GM23338 (cell line): ENCODE measurements around the gene CD59. TPM values are rescaled to one million over a fixed set of nuclear protein-coding genes. Genes with fewer than 3 reads are reported as not detected.

Experiments used
- ATAC-seq: fragments of 200-7000 bp; cut with Tn5 transposase; 3 replicates; pipeline ENCODE4 v1.9.1; 2020
- DNase-seq: peaks from one replicate; pipeline ENCODE4 v3.0.0-alpha.2; 2015; ENCODE audit warnings: low spot score
- H2AFZ ChIP-seq: fragments of 200-600 bp; sonication (generic); 2 replicates; pipeline ENCODE4 v1.8.0; 2016; ENCODE audit warnings: antibody characterized with exemption, mild to moderate bottlenecking, moderate library complexity
- H3F3A ChIP-seq: fragments of 200-600 bp; sonication (generic); replicated peaks from 2 replicates; pipeline ENCODE4 v1.8.0; 2017; ENCODE audit warnings: antibody characterized with exemption, mixed run types, low read depth
- H3K27ac ChIP-seq: fragments of 200-600 bp; sonication (generic); 2 replicates; pipeline ENCODE4 v1.6.1; 2016; ENCODE audit warnings: low read depth
- H3K27me3 ChIP-seq: fragments of 200-600 bp; sonication (generic); 2 replicates; pipeline ENCODE4 v1.8.0; 2016; ENCODE audit warnings: mild to moderate bottlenecking, mixed run types, moderate library complexity; ENCODE audit not compliant: insufficient read depth
- H3K36me3 ChIP-seq: fragments of 200-600 bp; sonication (generic); 2 replicates; pipeline ENCODE4 v1.8.0; 2016; ENCODE audit warnings: mild to moderate bottlenecking; ENCODE audit not compliant: insufficient read depth
- H3K4me1 ChIP-seq: fragments of 200-600 bp; sonication (generic); 2 replicates; pipeline ENCODE4 v1.8.0; 2016; ENCODE audit warnings: mild to moderate bottlenecking, moderate library complexity; ENCODE audit not compliant: insufficient read depth
- H3K4me2 ChIP-seq: fragments of 200-600 bp; sonication (generic); 2 replicates; pipeline ENCODE4 v1.7.1; 2017; ENCODE audit warnings: mixed run types
- H3K4me3 ChIP-seq: fragments of 200-600 bp; sonication (generic); 2 replicates; pipeline ENCODE4 v1.6.1; 2016; ENCODE audit warnings: mixed run types
- H3K79me2 ChIP-seq: fragments of 200-600 bp; sonication (generic); replicated peaks from 2 replicates; pipeline ENCODE4 v1.8.0; 2017; ENCODE audit warnings: mild to moderate bottlenecking; ENCODE audit not compliant: insufficient read depth
- H3K9me2 ChIP-seq: fragments of 200-600 bp; sonication (generic); 2 replicates; pipeline ENCODE4 v1.8.0; 2017; ENCODE audit not compliant: insufficient read depth
- H4K20me1 ChIP-seq: fragments of 200-600 bp; sonication (generic); replicated peaks from 2 replicates; pipeline ENCODE4 v1.8.0; 2017; ENCODE audit warnings: mild to moderate bottlenecking; ENCODE audit not compliant: insufficient read depth
- H3K27ac Mint-ChIP-seq: 2 replicates; pipeline ENCODE4 v1.8.0; 2020; ENCODE audit warnings: inconsistent platforms, mild to moderate bottlenecking, moderate library complexity, mixed read lengths
- H3K27me3 Mint-ChIP-seq: 3 replicates; pipeline ENCODE4 v1.8.0; 2022; ENCODE audit warnings: low read depth, mild to moderate bottlenecking, moderate library complexity, mixed read lengths, inconsistent platforms; ENCODE audit not compliant: insufficient read depth, poor library complexity
- H3K36me3 Mint-ChIP-seq: 3 replicates; pipeline ENCODE4 v1.8.0; 2021; ENCODE audit warnings: low read depth, mild to moderate bottlenecking, inconsistent platforms, moderate library complexity, mixed read lengths
- H3K4me1 Mint-ChIP-seq: 3 replicates; pipeline ENCODE4 v1.8.0; 2020; ENCODE audit warnings: mild to moderate bottlenecking, inconsistent platforms, mixed read lengths
- H3K4me3 Mint-ChIP-seq: 3 replicates; pipeline ENCODE4 v1.8.0; 2021; ENCODE audit warnings: moderate library complexity, mild to moderate bottlenecking, inconsistent platforms, mixed read lengths
- H3K9me3 Mint-ChIP-seq: 3 replicates; pipeline ENCODE4 v1.8.0; 2020; ENCODE audit warnings: moderate library complexity, mild to moderate bottlenecking, inconsistent platforms, mixed read lengths
- EZH2 ChIP-seq: fragments of 200-600 bp; sonication (generic); IDR thresholded peaks from one replicate; pipeline ENCODE4 v1.8.0; 2017; ENCODE audit warnings: antibody characterized with exemption, mild to moderate bottlenecking, low read depth; ENCODE audit not compliant: unreplicated experiment
- EZH2phosphoT487 ChIP-seq: fragments of 200-600 bp; sonication (generic); IDR thresholded peaks from one replicate; pipeline ENCODE4 v1.8.1; 2018; ENCODE audit warnings: antibody characterized with exemption; ENCODE audit not compliant: unreplicated experiment
- JUNB ChIP-seq: IDR thresholded peaks from one replicate; pipeline ENCODE4 v1.6.1; 2016; ENCODE audit warnings: antibody characterized with exemption; ENCODE audit not compliant: unreplicated experiment
- NANOG ChIP-seq: IDR thresholded peaks from 2 replicates; pipeline ENCODE4 v1.6.1; 2016; ENCODE audit warnings: antibody characterized with exemption, borderline replicate concordance
- POLR2AphosphoS5 ChIP-seq: IDR thresholded peaks from 2 replicates; pipeline ENCODE4 v1.6.1; 2016; ENCODE audit warnings: antibody characterized with exemption, low read depth
- REST ChIP-seq: IDR thresholded peaks from one replicate; pipeline ENCODE4 v1.6.1; 2018; ENCODE audit warnings: antibody characterized with exemption; ENCODE audit not compliant: unreplicated experiment
- STAT1 ChIP-seq: IDR thresholded peaks from one replicate; pipeline ENCODE4 v1.6.1; 2016; ENCODE audit warnings: antibody characterized with exemption; ENCODE audit not compliant: unreplicated experiment
- ZNF114 ChIP-seq: fragments of 250-450 bp; sonication (Bioruptor Pico); IDR thresholded peaks from 2 replicates; pipeline ENCODE4 v1.5.0; 2020; ENCODE audit warnings: mild to moderate bottlenecking, moderate library complexity
- ZNF331 ChIP-seq: fragments of 250-450 bp; sonication (Bioruptor Pico); IDR thresholded peaks from 2 replicates; pipeline ENCODE4 v1.5.0; 2020; ENCODE audit warnings: low read depth, mild to moderate bottlenecking, moderate library complexity
- ZNF462 ChIP-seq: fragments of 250-450 bp; sonication (Bioruptor Pico); IDR thresholded peaks from 2 replicates; pipeline ENCODE4 v1.5.0; 2020; ENCODE audit warnings: mild to moderate bottlenecking, moderate library complexity
- polyA plus RNA-seq: library from polyadenylated mRNA; unstranded; fragments of >200 nt; fragmentation: Nextera tagmentation; extraction: Ambion mirVana; gene quantifications from 2 replicates; pipeline ENCODE4 v1.2.1, GENCODE V29; 2016
- total RNA-seq: library from RNA; depleted of rRNA; stranded (reverse); fragments of >200 nt; shearing (Covaris generic); gene quantifications from 2 replicates; pipeline ENCODE4 v1.2.3, GENCODE V29; 2014

The CD59 gene
- total and polyA plus RNA-seq, 2 experiments from 2014 or later, result 41.5 to 86.6 TPM

- H3K4me1 Mint-ChIP-seq, result peaks cover 15% of the 10 kb centered on the region; the same call in 2 of the 3 replicates
- Histone ChIP-seq H3K4me2 (no peak overlapping the region), H3K4me3 (no peak overlapping the region), H2AFZ (no peak overlapping the region), H4K20me1 (peaks cover 10% of the 10 kb centered on the region; the same call in 1 of the 2 replicates), H3F3A (no peaks in the 10 kb centered on the region), H3K27ac (no peak overlapping the region), H3K9me2 (no peaks in the 10 kb centered on the region; the same call in 1 of the 2 replicates), H3K4me1 (no peaks in the 10 kb centered on the region; the same call in 1 of the 2 replicates), H3K36me3 (0 out of 2 replicates have a peak, but pooled peaks cover 5% of the 10 kb centered on the region), H3K27me3 (no peaks in the 10 kb centered on the region), H3K79me2 (peaks cover 64% of the 10 kb centered on the region)
- no peak for TF ChIP-seq NANOG
- H3K36me3 Mint-ChIP-seq, result peaks cover 15% of the 10 kb centered on the region; the same call in 2 of the 3 replicates
- H3K4me3 Mint-ChIP-seq, result no peak overlapping the region
- DNase-seq, result no peak
- no peaks in the 10 kb centered on the region for H3K9me3 Mint-ChIP-seq
- H3K27ac Mint-ChIP-seq, result no peak overlapping the region
- ATAC-seq, result no peak
- peaks cover 6% of the 10 kb centered on the region for H3K27me3 Mint-ChIP-seq
These were observed 11.6 kb downstream of the CD59 start for GRCh38 chr11:33724644-33725035.

DNA sequence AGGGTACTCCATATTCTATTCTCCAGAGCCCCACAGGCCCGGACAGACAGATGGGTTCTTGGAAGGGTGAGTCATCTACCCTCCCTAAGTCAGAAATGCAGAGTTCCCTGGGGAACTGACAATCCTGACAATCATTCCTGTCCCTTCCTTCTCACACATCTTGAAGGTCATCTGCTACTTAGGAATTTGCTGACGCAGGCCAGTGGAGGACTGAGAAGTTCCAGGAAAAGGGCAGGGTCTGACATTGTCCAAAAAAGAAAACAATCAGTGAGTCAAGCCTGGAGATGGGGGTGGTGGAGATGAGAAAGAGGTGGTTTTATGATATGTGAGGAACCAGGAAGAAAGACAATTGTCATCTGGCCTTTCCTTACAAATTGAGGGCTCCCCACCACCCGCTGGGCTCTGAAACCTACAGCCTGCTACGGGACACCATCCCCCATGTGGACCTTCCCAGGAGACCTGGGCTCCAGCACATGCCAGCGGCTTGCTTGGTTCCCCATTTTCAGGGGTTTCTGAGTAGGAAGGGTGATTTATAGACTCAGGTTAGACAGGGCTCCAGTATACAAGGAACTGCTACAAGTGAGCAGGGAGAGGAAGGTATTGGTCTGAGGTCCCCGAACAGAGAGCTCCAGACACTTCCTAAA lies 12.9 kb downstream of the CD59 start:
- Mint-ChIP-seq H3K4me3 (no peak overlapping the region), H3K9me3 (no peaks in the 10 kb centered on the region)
- peaks cover 51% of the 10 kb centered on the region for H3K79me2 ChIP-seq
- no peak for TF ChIP-seq REST
- TF ChIP-seq ZNF331 (CRISPR knock-in tag), result no peak
- no peak for TF ChIP-seq ZNF462
- no peak for TF ChIP-seq POLR2AphosphoS5
- TF ChIP-seq ZNF114 (CRISPR knock-in tag), result no peak
- TF ChIP-seq NANOG, result no peak
- TF ChIP-seq EZH2, result no peak
- no peak for TF ChIP-seq STAT1
- no peak for TF ChIP-seq JUNB
- no peak for TF ChIP-seq EZH2phosphoT487

More for the DNA sequence above, 12.9 kb downstream of the CD59 start:
- Mint-ChIP-seq H3K36me3 (peaks cover 11% of the 10 kb centered on the region; the same call in 2 of the 3 replicates), H3K27ac (peak overlapping the region; percentile 51), H3K27me3 (peaks cover 6% of the 10 kb centered on the region), H3K4me1 (peaks cover 15% of the 10 kb centered on the region; the same call in 2 of the 3 replicates)
- DNase-seq, result no peak
- Histone ChIP-seq H2AFZ (no peak overlapping the region), H4K20me1 (no peaks in the 10 kb centered on the region; the same call in 1 of the 2 replicates), H3K4me3 (no peak overlapping the region), H3K27ac (no peak overlapping the region), H3K4me2 (no peak overlapping the region), H3K27me3 (no peaks in the 10 kb centered on the region), H3K4me1 (no peaks in the 10 kb centered on the region; the same call in 1 of the 2 replicates), H3K36me3 (0 out of 2 replicates have a peak, but pooled peaks cover 5% of the 10 kb centered on the region), H3F3A (no peaks in the 10 kb centered on the region), H3K9me2 (no peaks in the 10 kb centered on the region; the same call in 1 of the 2 replicates)
- no peak for ATAC-seq
